ENCODE measurements around the gene GRIA3. TPM values are rescaled to one million over a fixed set of nuclear protein-coding genes. Genes with fewer than 3 reads are reported as not detected.
"Not testable (repeated sequence)": the region's sequence is repeated elsewhere in the genome, so short reads cannot be mapped to it uniquely, and the experiment has no call there.

Gene GRIA3
- total and polyA plus RNA-seq, 5 donors from 2014 or later = not detected

DNA sequence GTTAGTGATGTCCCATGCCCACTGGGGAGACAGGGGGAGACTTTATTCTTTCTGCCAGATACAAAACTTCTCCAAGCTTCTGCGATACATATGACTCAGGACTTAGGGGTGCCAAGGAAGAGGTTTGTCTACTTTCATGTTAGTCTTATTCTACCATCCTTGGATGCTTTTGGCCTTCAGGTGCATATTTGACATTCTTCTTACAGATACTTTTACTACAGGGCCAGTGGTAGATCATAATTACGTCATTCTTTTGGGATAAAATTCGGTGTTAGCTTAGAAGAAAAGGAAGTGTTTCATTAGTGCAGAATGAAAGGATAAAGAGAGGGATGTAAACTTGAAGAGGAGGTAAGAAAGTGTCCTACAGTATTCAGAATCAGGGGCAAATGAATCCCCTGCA is 303.6 kb downstream of the GRIA3 start:
- H3K4me1 Mint-ChIP-seq = no peaks in the 10 kb centered on the region
- DNase-seq (no peak), ATAC-seq (ENCODE audit: low read depth in 2 of 2) (no peak)
- no peak overlapping the region for H3K27ac Mint-ChIP-seq
- H3K9me3 Mint-ChIP-seq = peaks cover 0 to 4% (median 0%) of the 10 kb centered on the region in 7 donors
- no peaks in the 10 kb centered on the region for H3K36me3 Mint-ChIP-seq
- no peak overlapping the region for H3K27ac ChIP-seq (ENCODE audit: insufficient read depth, low read length, poor library complexity, severe bottlenecking)
- H3K4me1 ChIP-seq (ENCODE audit: control insufficient read depth, insufficient read depth, low read length, poor library complexity, severe bottlenecking) = no peaks in the 10 kb centered on the region
- H3K27me3 ChIP-seq (ENCODE audit: control insufficient read depth, insufficient read depth, low read length) = no peaks in the 10 kb centered on the region
- no peak overlapping the region for H3K4me3 ChIP-seq (ENCODE audit: low read depth, low read length)
- H3K36me3 ChIP-seq (ENCODE audit: control insufficient read depth, insufficient read depth, low read length) = no peaks in the 10 kb centered on the region
- H3K4me3 Mint-ChIP-seq = no peak overlapping the region
- no peaks in the 10 kb centered on the region for H3K27me3 Mint-ChIP-seq
- H3K9me3 ChIP-seq (ENCODE audit: control insufficient read depth in 2 of 2, low read length in 2 of 2) = no peaks in the 10 kb centered on the region

DNA sequence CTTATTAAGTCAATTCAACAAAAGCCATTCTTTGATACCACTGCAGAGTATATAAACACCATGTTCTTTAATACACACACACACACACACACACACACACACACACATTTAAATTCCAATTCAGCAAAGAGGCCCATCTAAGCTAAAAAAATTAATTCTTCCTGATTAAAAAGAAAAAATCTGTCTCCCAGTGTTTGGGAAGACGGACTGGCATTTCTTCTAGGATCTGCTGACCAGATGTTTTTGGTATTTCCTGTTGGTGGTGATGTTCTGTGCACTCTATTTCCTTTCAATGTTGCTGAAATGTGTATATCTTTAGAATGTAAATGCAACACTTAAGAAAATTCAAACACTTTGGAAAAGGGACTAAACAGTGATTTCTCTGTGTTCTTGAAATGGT is 304.9 kb downstream of the GRIA3 start:
- H3K4me1 Mint-ChIP-seq = no peaks in the 10 kb centered on the region
- no peaks in the 10 kb centered on the region for H3K36me3 Mint-ChIP-seq
- H3K4me3 ChIP-seq (ENCODE audit: low read depth, low read length) = no peak overlapping the region
- no peaks in the 10 kb centered on the region for H3K27me3 ChIP-seq (ENCODE audit: control insufficient read depth, insufficient read depth, low read length)
- ATAC-seq (ENCODE audit: low read depth in 2 of 2) (no peak), DNase-seq (no peak)
- no peak overlapping the region for H3K4me3 Mint-ChIP-seq
- no peaks in the 10 kb centered on the region for H3K27me3 Mint-ChIP-seq
- no peaks in the 10 kb centered on the region for H3K4me1 ChIP-seq (ENCODE audit: control insufficient read depth, insufficient read depth, low read length, poor library complexity, severe bottlenecking)
- H3K27ac Mint-ChIP-seq = no peak overlapping the region
- no peaks in the 10 kb centered on the region for H3K36me3 ChIP-seq (ENCODE audit: control insufficient read depth, insufficient read depth, low read length)
- H3K27ac ChIP-seq (ENCODE audit: insufficient read depth, low read length, poor library complexity, severe bottlenecking) = no peak overlapping the region
- H3K9me3 ChIP-seq (ENCODE audit: control insufficient read depth in 2 of 2, low read length in 2 of 2) = no peaks in the 10 kb centered on the region
- H3K9me3 Mint-ChIP-seq = peaks cover 0 to 4% (median 0%) of the 10 kb centered on the region in 7 donors

GRCh38 chrX:123493857-123494256 is 309.8 kb downstream of the GRIA3 start:
- Histone ChIP-seq H3K4me1 (ENCODE audit: control insufficient read depth, insufficient read depth, low read length, poor library complexity, severe bottlenecking) (no peaks in the 10 kb centered on the region), H3K27me3 (ENCODE audit: control insufficient read depth, insufficient read depth, low read length) (no peaks in the 10 kb centered on the region), H3K36me3 (ENCODE audit: control insufficient read depth, insufficient read depth, low read length) (no peaks in the 10 kb centered on the region), H3K4me3 (ENCODE audit: low read depth, low read length) (no peak overlapping the region), H3K9me3 (ENCODE audit: control insufficient read depth in 2 of 2, low read length in 2 of 2) (no peaks in the 10 kb centered on the region), H3K27ac (ENCODE audit: insufficient read depth, low read length, poor library complexity, severe bottlenecking) (no peak overlapping the region)
- H3K27ac Mint-ChIP-seq = no peak overlapping the region
- no peaks in the 10 kb centered on the region for H3K4me1 Mint-ChIP-seq
- ATAC-seq (ENCODE audit: low read depth in 2 of 2) = no peak
- H3K4me3 Mint-ChIP-seq = no peak overlapping the region
- H3K36me3 Mint-ChIP-seq = no peaks in the 10 kb centered on the region
- DNase-seq = no peak
- peaks cover 0 to 4% (median 0%) of the 10 kb centered on the region in 7 donors for H3K9me3 Mint-ChIP-seq
- no peaks in the 10 kb centered on the region for H3K27me3 Mint-ChIP-seq

- ATAC-seq (ENCODE audit: low read depth in 2 of 2) (no peak), DNase-seq (no peak)
- no peaks in the 10 kb centered on the region for H3K4me1 Mint-ChIP-seq
- peaks cover 0 to 3% (median 0%) of the 10 kb centered on the region in 7 donors for H3K9me3 Mint-ChIP-seq
- no peaks in the 10 kb centered on the region for H3K27me3 Mint-ChIP-seq
- H3K4me3 Mint-ChIP-seq = no peak overlapping the region
- H3K9me3 ChIP-seq (ENCODE audit: control insufficient read depth in 2 of 2, low read length in 2 of 2) = no peaks in the 10 kb centered on the region
- H3K27ac Mint-ChIP-seq = no peak overlapping the region
- no peak overlapping the region for H3K27ac ChIP-seq (ENCODE audit: insufficient read depth, low read length, poor library complexity, severe bottlenecking)
- no peaks in the 10 kb centered on the region for H3K4me1 ChIP-seq (ENCODE audit: control insufficient read depth, insufficient read depth, low read length, poor library complexity, severe bottlenecking)
- H3K36me3 Mint-ChIP-seq = no peaks in the 10 kb centered on the region
- no peak overlapping the region for H3K4me3 ChIP-seq (ENCODE audit: low read depth, low read length)
- no peaks in the 10 kb centered on the region for H3K27me3 ChIP-seq (ENCODE audit: control insufficient read depth, insufficient read depth, low read length)
- H3K36me3 ChIP-seq (ENCODE audit: control insufficient read depth, insufficient read depth, low read length) = no peaks in the 10 kb centered on the region
Observed at GRCh38 chrX:123499787-123500186, 315.7 kb downstream of the GRIA3 start.

GRCh38 chrX:123504047-123504446 is 320.0 kb downstream of the GRIA3 start:
- H3K4me1 ChIP-seq (ENCODE audit: control insufficient read depth, insufficient read depth, low read length, poor library complexity, severe bottlenecking) = no peaks in the 10 kb centered on the region
- H3K36me3 Mint-ChIP-seq = no peaks in the 10 kb centered on the region

DNA sequence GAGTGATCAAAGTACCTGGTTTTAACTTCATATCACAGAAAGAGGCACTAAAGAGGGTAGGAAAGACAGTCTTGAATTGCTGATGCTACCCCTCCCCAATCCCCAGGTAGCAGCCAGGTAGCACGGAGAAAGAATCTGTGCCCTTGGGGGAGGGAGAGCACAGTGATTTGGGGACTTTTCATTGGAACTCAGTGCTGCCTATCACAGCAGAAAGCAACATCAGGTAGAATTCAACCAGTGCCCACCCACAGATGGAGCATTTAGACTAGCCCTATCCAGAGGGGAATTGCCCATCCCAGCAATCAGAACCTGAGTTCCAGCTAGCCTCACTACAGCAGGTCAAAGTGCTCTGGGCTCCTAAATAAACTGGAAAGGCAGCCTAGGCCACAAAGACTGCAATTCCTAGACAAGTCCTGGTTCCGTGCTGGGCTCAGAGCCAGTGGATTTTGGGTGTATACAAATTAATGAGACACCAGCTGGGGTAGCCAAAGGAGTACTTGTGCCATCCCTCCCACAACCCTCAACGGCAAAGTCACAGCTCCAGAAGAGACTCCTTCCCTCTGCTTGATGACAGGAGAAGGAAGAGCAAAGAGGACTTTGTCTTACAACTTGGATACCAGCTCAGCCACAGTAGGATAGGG is 320.7 kb downstream of the GRIA3 start:
- Mint-ChIP-seq H3K27me3 (no peaks in the 10 kb centered on the region), H3K9me3 (peaks cover 0 to 6% (median 2%) of the 10 kb centered on the region in 7 donors), H3K27ac (no peak overlapping the region), H3K4me1 (no peaks in the 10 kb centered on the region), H3K4me3 (no peak overlapping the region), H3K36me3 (no peaks in the 10 kb centered on the region)
- Histone ChIP-seq H3K4me3 (ENCODE audit: low read depth, low read length) (no peak overlapping the region), H3K27me3 (ENCODE audit: control insufficient read depth, insufficient read depth, low read length) (no peaks in the 10 kb centered on the region), H3K36me3 (ENCODE audit: control insufficient read depth, insufficient read depth, low read length) (no peaks in the 10 kb centered on the region), H3K4me1 (ENCODE audit: control insufficient read depth, insufficient read depth, low read length, poor library complexity, severe bottlenecking) (no peaks in the 10 kb centered on the region), H3K9me3 (ENCODE audit: control insufficient read depth in 2 of 2, low read length in 2 of 2) (no peaks in the 10 kb centered on the region), H3K27ac (ENCODE audit: insufficient read depth, low read length, poor library complexity, severe bottlenecking) (no peak overlapping the region)
- DNase-seq (no peak), ATAC-seq (ENCODE audit: low read depth in 2 of 2) (no peak)

More at GRCh38 chrX:123504047-123504446, 320.0 kb downstream of the GRIA3 start:
- Mint-ChIP-seq H3K9me3 (peaks cover 0 to 6% (median 2%) of the 10 kb centered on the region in 7 donors), H3K27me3 (no peaks in the 10 kb centered on the region), H3K4me1 (no peaks in the 10 kb centered on the region), H3K4me3 (no peak overlapping the region), H3K27ac (no peak overlapping the region)
- no peak for DNase-seq
- Histone ChIP-seq H3K27me3 (ENCODE audit: control insufficient read depth, insufficient read depth, low read length) (no peaks in the 10 kb centered on the region), H3K27ac (ENCODE audit: insufficient read depth, low read length, poor library complexity, severe bottlenecking) (no peak overlapping the region), H3K36me3 (ENCODE audit: control insufficient read depth, insufficient read depth, low read length) (no peaks in the 10 kb centered on the region), H3K9me3 (ENCODE audit: control insufficient read depth in 2 of 2, low read length in 2 of 2) (no peaks in the 10 kb centered on the region), H3K4me3 (ENCODE audit: low read depth, low read length) (no peak overlapping the region)
- ATAC-seq (ENCODE audit: low read depth in 2 of 2) = no peak

DNA sequence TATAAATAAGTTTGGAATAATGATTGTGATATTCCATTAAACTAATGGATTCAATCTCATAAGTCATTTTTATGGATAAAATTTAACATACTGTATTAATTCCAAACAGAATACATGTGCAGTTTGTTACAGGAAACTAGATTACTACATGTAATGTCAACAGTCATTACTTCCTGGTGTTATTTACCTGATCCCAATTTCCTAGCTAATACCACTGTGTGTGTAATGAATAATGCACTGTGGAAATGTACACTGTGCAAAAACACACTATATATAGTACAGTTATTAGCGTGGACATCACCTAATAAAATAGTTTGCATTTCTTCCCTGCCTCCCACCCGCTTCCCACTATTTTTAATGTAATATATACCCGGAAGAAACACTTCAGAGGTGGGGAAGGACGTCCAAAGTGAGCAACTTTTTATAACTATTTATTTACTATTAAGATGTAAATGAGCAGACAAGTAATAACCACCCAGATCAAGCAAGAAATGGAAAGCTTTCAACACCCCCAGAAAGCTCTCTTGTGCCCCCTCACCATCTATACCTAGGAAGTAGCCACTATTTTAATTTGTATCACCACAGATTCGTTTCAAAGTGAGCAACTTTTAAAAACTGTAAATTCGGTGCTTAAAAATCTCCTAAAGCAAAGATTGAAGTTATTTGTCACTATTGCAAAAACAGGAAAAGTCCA is 329.7 kb downstream of the GRIA3 start:
- Histone ChIP-seq H3K27ac (ENCODE audit: insufficient read depth, low read length, poor library complexity, severe bottlenecking) (no peak overlapping the region), H3K4me1 (ENCODE audit: control insufficient read depth, insufficient read depth, low read length, poor library complexity, severe bottlenecking) (no peaks in the 10 kb centered on the region), H3K36me3 (ENCODE audit: control insufficient read depth, insufficient read depth, low read length) (no peaks in the 10 kb centered on the region), H3K9me3 (ENCODE audit: control insufficient read depth in 2 of 2, low read length in 2 of 2) (no peaks in the 10 kb centered on the region), H3K27me3 (ENCODE audit: control insufficient read depth, insufficient read depth, low read length) (no peaks in the 10 kb centered on the region), H3K4me3 (ENCODE audit: low read depth, low read length) (peak overlapping the region; percentile 40)
- no peaks in the 10 kb centered on the region for H3K4me1 Mint-ChIP-seq
- no peaks in the 10 kb centered on the region for H3K36me3 Mint-ChIP-seq
- DNase-seq = no peak
- H3K27ac Mint-ChIP-seq = no peak overlapping the region
- H3K9me3 Mint-ChIP-seq = peaks cover 5 to 9% (median 6%) of the 10 kb centered on the region in 7 donors
- no peak overlapping the region for H3K4me3 Mint-ChIP-seq
- H3K27me3 Mint-ChIP-seq = peaks cover 4% of the 10 kb centered on the region
- ATAC-seq (ENCODE audit: low read depth in 2 of 2) = no peak

DNA sequence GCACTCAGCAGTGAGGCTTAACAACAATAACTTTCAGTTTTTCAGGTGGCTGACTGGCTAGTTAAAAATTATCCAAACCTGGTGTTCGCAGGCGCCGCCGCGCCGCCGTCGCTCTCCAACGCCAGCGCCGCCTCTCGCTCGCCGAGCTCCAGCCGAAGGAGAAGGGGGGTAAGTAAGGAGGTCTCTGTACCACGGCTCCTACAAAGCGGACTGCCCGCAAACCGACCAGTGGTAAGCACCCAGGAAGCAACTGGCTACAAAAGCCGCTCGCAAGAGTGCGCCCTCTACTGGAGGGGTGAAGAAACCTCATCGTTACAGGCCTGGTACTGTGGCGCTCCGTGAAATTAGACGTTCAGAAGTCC is 330.2 kb downstream of the GRIA3 start:
- H3K4me3 Mint-ChIP-seq = peak overlapping the region in 2 of 4 donors; percentile 3 to 55

More for the DNA sequence above, 330.2 kb downstream of the GRIA3 start:
- DNase-seq; H3K4me1 ChIP-seq (ENCODE audit: control insufficient read depth, insufficient read depth, low read length, poor library complexity, severe bottlenecking); H3K9me3 ChIP-seq (ENCODE audit: control insufficient read depth in 2 of 2, low read length in 2 of 2); H3K36me3 Mint-ChIP-seq; H3K27ac Mint-ChIP-seq; H3K36me3 ChIP-seq (ENCODE audit: control insufficient read depth, insufficient read depth, low read length); H3K27me3 ChIP-seq (ENCODE audit: control insufficient read depth, insufficient read depth, low read length); ATAC-seq (ENCODE audit: low read depth in 2 of 2); H3K4me1 Mint-ChIP-seq; H3K27me3 Mint-ChIP-seq; H3K9me3 Mint-ChIP-seq; H3K27ac ChIP-seq (ENCODE audit: insufficient read depth, low read length, poor library complexity, severe bottlenecking): not testable (repeated sequence)
- H3K4me3 ChIP-seq (ENCODE audit: low read depth, low read length) = peak overlapping the region; percentile 40

Data from CD4-positive, CD25-positive, alpha-beta regulatory T cell (primary cell).